SU-DHL-6 (cell line): ENCODE measurements around the gene TMEM132A.

ENCODE experiments used
- H2AFZ ChIP-seq: fragments of 200-600 bp; sonication (generic); 2 replicates; pipeline ENCODE4 v1.6.1; 2014; ENCODE audit warnings: low read depth, mild to moderate bottlenecking, moderate library complexity, mixed read lengths, antibody characterized with exemption, low read length; ENCODE audit not compliant: severe bottlenecking
- H3F3A ChIP-seq: fragments of 200-600 bp; shearing (Covaris generic); 2 replicates; pipeline ENCODE4 v1.6.0; 2016; ENCODE audit warnings: antibody characterized with exemption, mild to moderate bottlenecking; ENCODE audit not compliant: insufficient read depth
- H3K27ac ChIP-seq: fragments of 200-600 bp; sonication (generic); 2 replicates; pipeline ENCODE4 v1.5.1; 2016; ENCODE audit warnings: low read depth, mild to moderate bottlenecking, low read length, moderate library complexity, mixed read lengths
- H3K27me3 ChIP-seq: fragments of 200-600 bp; sonication (generic), shearing (Covaris generic); 2 replicates; pipeline ENCODE4 v1.6.0; 2014; ENCODE audit warnings: mild to moderate bottlenecking, low read length
- H3K36me3 ChIP-seq: fragments of 200-600 bp; sonication (generic); 2 replicates; pipeline ENCODE4 v1.6.1; 2014; ENCODE audit warnings: mild to moderate bottlenecking, low read length, mixed read lengths
- H3K4me2 ChIP-seq: fragments of 300-600, 200-600 bp; shearing (Covaris generic), sonication (generic); 2 replicates; pipeline ENCODE4 v1.6.0; 2014; ENCODE audit warnings: low read length, low read depth, mild to moderate bottlenecking; ENCODE audit not compliant: poor library complexity, severe bottlenecking
- H3K4me3 ChIP-seq: fragments of 200-600 bp; sonication (generic); 2 replicates; pipeline ENCODE4 v1.5.1; 2014; ENCODE audit warnings: antibody characterized with exemption, low read length, mild to moderate bottlenecking, mixed read lengths; ENCODE audit not compliant: insufficient read depth, poor library complexity, severe bottlenecking
- H3K79me2 ChIP-seq: fragments of 200-600 bp; sonication (generic); 2 replicates; pipeline ENCODE4 v1.6.1; 2014; ENCODE audit warnings: mild to moderate bottlenecking, low read length, moderate library complexity; ENCODE audit not compliant: insufficient read depth
- H3K9ac ChIP-seq: fragments of 200-600 bp; sonication (generic); 2 replicates; pipeline ENCODE4 v1.7.0; 2014; ENCODE audit warnings: mild to moderate bottlenecking, low read length
- H3K9me2 ChIP-seq: fragments of 200-600 bp; sonication (generic); replicated peaks from 2 replicates; pipeline ENCODE4 v1.6.1; 2014; ENCODE audit warnings: low read length; ENCODE audit not compliant: insufficient read depth
- H3K9me3 ChIP-seq: fragments of 200-600 bp; sonication (generic); 2 replicates; pipeline ENCODE4 v1.6.1; 2014; ENCODE audit warnings: low read length, mixed read lengths; ENCODE audit not compliant: insufficient read depth
- H4K20me1 ChIP-seq: fragments of 200-600 bp; sonication (generic); 2 replicates; pipeline ENCODE4 v1.6.1; 2014; ENCODE audit warnings: low read depth, mild to moderate bottlenecking, antibody characterized with exemption, low read length, moderate library complexity, mixed read lengths
- EZH2phosphoT487 ChIP-seq: fragments of 200-600 bp; sonication (generic), shearing (Covaris generic); conservative IDR thresholded peaks from 2 replicates; pipeline ENCODE4 v1.6.1; 2018; ENCODE audit warnings: mild to moderate bottlenecking, antibody characterized with exemption, low read length, moderate library complexity, mixed read lengths
- TF ChIP-seq, protein P1 (sequence below): fragments of 200-600 bp; sonication (generic); IDR thresholded peaks from one replicate; pipeline ENCODE4 v1.5.1; 2017; ENCODE audit warnings: antibody characterized with exemption, mild to moderate bottlenecking, low read length, moderate library complexity; ENCODE audit not compliant: insufficient read depth, poor library complexity, severe bottlenecking

Gene TMEM132A

DNA sequence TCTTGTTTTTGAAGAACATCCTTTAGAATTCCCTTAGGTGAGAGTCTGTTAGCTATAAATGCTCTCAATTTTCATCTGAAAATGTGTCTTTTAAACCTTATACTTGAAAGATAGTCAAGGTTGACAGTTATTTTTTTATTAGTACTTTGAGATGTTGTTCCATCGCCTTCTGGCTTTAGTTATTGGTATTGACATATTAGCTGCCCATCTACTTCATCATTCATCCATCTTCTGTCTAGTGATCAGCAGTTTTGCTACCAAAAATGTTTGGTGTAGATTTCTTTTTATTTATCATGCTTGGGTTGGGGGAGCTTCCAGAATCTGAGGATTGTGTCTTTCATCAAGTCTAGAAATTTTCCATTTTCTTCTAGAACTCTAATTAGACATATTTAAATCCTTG is 44.0 kb downstream of the TMEM132A start:
- H4K20me1 ChIP-seq: no peaks in the 10 kb centered on the region

DNA sequence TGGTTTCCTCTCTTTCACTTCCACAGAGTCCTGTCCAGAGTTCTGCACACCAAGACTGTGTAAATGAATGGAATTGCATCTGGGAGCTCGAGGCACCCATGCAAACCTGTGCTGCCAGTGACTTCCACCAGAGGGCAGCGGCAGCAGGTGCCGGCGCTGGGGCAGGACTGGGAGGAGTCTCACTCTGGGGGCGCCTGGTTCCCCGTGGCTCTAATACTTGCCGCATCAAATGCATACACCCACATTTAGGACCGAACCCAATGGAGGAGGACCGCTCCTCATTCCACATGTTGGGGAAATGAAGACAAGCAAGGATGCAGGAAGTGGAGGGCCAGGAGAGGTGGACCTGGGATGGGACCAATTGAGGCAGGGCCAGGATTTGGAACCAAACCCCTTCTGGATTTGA is 46.1 kb downstream of the TMEM132A start:
- H3K4me2 ChIP-seq: no peak overlapping the region

More for the DNA sequence above, 44.0 kb downstream of the TMEM132A start:
- Histone ChIP-seq H3K27ac (no peak overlapping the region), H3K9me3 (no peaks in the 10 kb centered on the region), H3K27me3 (no peaks in the 10 kb centered on the region), H3K36me3 (no peaks in the 10 kb centered on the region), H3K4me3 (no peak overlapping the region), H3K9me2 (no peaks in the 10 kb centered on the region), H3K9ac (no peak overlapping the region), H3K79me2 (no peaks in the 10 kb centered on the region), H2AFZ (no peak overlapping the region), H3F3A (no peaks in the 10 kb centered on the region), H3K4me2 (no peak overlapping the region)
- no peak for TF ChIP-seq EZH2phosphoT487
- TF ChIP-seq, protein P1, sequence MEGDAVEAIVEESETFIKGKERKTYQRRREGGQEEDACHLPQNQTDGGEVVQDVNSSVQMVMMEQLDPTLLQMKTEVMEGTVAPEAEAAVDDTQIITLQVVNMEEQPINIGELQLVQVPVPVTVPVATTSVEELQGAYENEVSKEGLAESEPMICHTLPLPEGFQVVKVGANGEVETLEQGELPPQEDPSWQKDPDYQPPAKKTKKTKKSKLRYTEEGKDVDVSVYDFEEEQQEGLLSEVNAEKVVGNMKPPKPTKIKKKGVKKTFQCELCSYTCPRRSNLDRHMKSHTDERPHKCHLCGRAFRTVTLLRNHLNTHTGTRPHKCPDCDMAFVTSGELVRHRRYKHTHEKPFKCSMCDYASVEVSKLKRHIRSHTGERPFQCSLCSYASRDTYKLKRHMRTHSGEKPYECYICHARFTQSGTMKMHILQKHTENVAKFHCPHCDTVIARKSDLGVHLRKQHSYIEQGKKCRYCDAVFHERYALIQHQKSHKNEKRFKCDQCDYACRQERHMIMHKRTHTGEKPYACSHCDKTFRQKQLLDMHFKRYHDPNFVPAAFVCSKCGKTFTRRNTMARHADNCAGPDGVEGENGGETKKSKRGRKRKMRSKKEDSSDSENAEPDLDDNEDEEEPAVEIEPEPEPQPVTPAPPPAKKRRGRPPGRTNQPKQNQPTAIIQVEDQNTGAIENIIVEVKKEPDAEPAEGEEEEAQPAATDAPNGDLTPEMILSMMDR: no peak

DNA sequence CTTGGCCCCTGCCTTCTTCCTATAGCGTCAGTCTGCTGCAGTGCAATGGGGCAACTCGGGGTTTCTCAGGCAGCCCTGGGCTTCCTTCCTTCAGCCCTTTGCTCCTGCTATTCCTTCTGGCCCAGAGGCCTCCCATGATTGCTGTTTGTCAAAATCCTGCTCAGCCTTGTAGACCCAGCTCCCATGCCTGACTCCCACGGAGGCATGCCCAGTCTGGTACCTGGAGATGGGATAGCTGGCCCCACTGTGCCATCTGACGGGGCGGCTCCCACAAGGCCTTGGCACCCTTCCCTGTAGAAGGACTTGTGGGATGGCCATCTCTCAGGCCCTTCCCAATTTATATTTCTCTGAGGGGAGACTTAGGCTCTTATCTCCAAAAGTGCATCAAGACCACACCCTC is 46.6 kb downstream of the TMEM132A start:
- no peaks in the 10 kb centered on the region for H3K27me3 ChIP-seq
- H4K20me1 ChIP-seq: no peaks in the 10 kb centered on the region
- H3K4me2 ChIP-seq: no peak overlapping the region
- no peaks in the 10 kb centered on the region for H3K9me3 ChIP-seq
- H3K27ac ChIP-seq: no peak overlapping the region
- no peak for TF ChIP-seq EZH2phosphoT487
- TF ChIP-seq, protein P1: no peak
- no peaks in the 10 kb centered on the region for H3F3A ChIP-seq
- no peaks in the 10 kb centered on the region for H3K9me2 ChIP-seq
- no peaks in the 10 kb centered on the region for H3K79me2 ChIP-seq
- H3K9ac ChIP-seq: no peak overlapping the region
- H3K36me3 ChIP-seq: no peaks in the 10 kb centered on the region
- no peak overlapping the region for H3K4me3 ChIP-seq
- H2AFZ ChIP-seq: no peak overlapping the region

More for the DNA sequence above, 46.1 kb downstream of the TMEM132A start:
- Histone ChIP-seq H3F3A (no peaks in the 10 kb centered on the region), H3K4me3 (no peak overlapping the region), H3K9me3 (no peaks in the 10 kb centered on the region), H3K27ac (no peak overlapping the region), H3K9ac (no peak overlapping the region), H3K9me2 (no peaks in the 10 kb centered on the region), H2AFZ (no peak overlapping the region), H3K79me2 (no peaks in the 10 kb centered on the region), H4K20me1 (no peaks in the 10 kb centered on the region), H3K36me3 (no peaks in the 10 kb centered on the region), H3K27me3 (no peaks in the 10 kb centered on the region)
- TF ChIP-seq, protein P1: peak; percentile 77
- TF ChIP-seq EZH2phosphoT487: no peak
